Smooth muscle cell (in vitro differentiated cells): ENCODE measurements around the gene ZNF805. TPM values are rescaled to one million over a fixed set of nuclear protein-coding genes. Genes with fewer than 3 reads are reported as not detected.

ENCODE experiments used
- DNase-seq: peaks from one replicate; lab custom pipeline; 2025; ENCODE audit not compliant: unreplicated experiment; lab: John Stamatoyannopoulos, UW
- H2AFZ ChIP-seq: fragments of 200-600 bp; sonication (generic); 2 replicates; pipeline ENCODE4 v1.6.0; 2016; ENCODE audit warnings: antibody characterized with exemption, low read depth, mild to moderate bottlenecking
- H3F3A ChIP-seq: fragments of 200-600 bp; sonication (generic); 2 replicates; pipeline ENCODE4 v1.6.0; 2017; ENCODE audit warnings: antibody characterized with exemption, low read depth
- H3K27ac ChIP-seq: fragments of 200-600 bp; sonication (generic); 2 replicates; pipeline ENCODE4 v1.5.1; 2016; ENCODE audit warnings: low read depth, mild to moderate bottlenecking
- H3K27me3 ChIP-seq: fragments of 200-600 bp; sonication (generic); 2 replicates; pipeline ENCODE4 v1.6.1; 2016; ENCODE audit warnings: low read depth, mild to moderate bottlenecking
- H3K36me3 ChIP-seq: fragments of 200-600 bp; sonication (generic); 2 replicates; pipeline ENCODE4 v1.5.1; 2016; ENCODE audit warnings: low read depth
- H3K4me1 ChIP-seq: fragments of 200-600 bp; sonication (generic); 2 replicates; pipeline ENCODE4 v1.5.1; 2016; ENCODE audit warnings: low read depth
- H3K4me2 ChIP-seq: fragments of 200-600 bp; sonication (generic); 2 replicates; pipeline ENCODE4 v1.6.0; 2016; ENCODE audit warnings: mild to moderate bottlenecking
- H3K4me3 ChIP-seq: fragments of 200-600 bp; sonication (generic); 2 replicates; pipeline ENCODE4 v1.5.1; 2016; ENCODE audit warnings: mild to moderate bottlenecking
- H3K79me2 ChIP-seq: fragments of 200-600 bp; sonication (generic); 2 replicates; pipeline ENCODE4 v1.6.0; 2016; ENCODE audit warnings: low read depth, mild to moderate bottlenecking
- H3K9ac ChIP-seq: fragments of 200-600 bp; sonication (generic); 2 replicates; pipeline ENCODE4 v1.6.0; 2016; ENCODE audit warnings: low read depth
- H3K9me3 ChIP-seq: fragments of 200-600 bp; sonication (generic); replicated peaks from 2 replicates; pipeline ENCODE4 v1.5.1; 2016; ENCODE audit warnings: low read depth
- H4K20me1 ChIP-seq: fragments of 200-600 bp; sonication (generic); 2 replicates; pipeline ENCODE4 v1.6.0; 2016; ENCODE audit warnings: low read depth
- WGBS: methylation state at CpG from one replicate; pipeline ENCODE4 v1.1.7; 2016; ENCODE audit warnings: low lambda C conversion rate; 5-methylcytosine and 5-hydroxymethylcytosine counted together
- polyA plus RNA-seq: library from polyadenylated mRNA; unstranded; fragments of >200 nt; fragmentation: Nextera tagmentation; extraction: Ambion mirVana; gene quantifications from 2 replicates; pipeline ENCODE4 v1.2.1, GENCODE V29; 2016
- total RNA-seq: library from RNA; depleted of rRNA; stranded (reverse); fragments of >200 nt; gene quantifications from 2 replicates; pipeline ENCODE4 v1.2.3, GENCODE V29; 2014
- TF ChIP-seq, protein P1 (sequence below): fragments of 200-600 bp; sonication (generic); IDR thresholded peaks from 2 replicates; pipeline ENCODE4 v1.5.1; 2017; ENCODE audit warnings: borderline replicate concordance, mild to moderate bottlenecking, antibody characterized with exemption; ENCODE audit not compliant: insufficient read depth, poor library complexity, severe bottlenecking

ZNF805 gene
- total and polyA plus RNA-seq, 2 experiments from 2014 or later = 5.6 to 28.9 TPM

DNA sequence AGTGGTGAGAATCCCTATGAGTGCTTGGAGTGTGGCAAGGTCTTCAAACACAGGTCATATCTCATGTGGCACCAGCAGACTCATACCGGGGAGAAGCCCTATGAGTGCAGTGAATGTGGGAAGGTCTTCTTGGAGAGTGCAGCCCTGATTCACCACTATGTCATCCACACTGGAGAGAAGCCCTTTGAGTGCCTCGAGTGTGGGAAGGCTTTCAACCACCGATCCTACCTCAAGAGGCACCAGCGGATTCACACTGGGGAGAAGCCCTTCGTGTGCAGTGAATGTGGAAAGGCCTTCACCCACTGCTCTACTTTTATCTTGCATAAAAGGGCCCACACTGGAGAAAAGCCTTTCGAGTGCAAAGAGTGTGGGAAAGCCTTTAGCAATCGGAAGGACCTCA lies 28.3 kb upstream of the ZNF805 start:
- Histone ChIP-seq H3K27ac (no peak overlapping the region), H3K36me3 (peaks cover 36% of the 10 kb centered on the region), H3K9ac (no peak overlapping the region), H3K79me2 (peaks cover 43% of the 10 kb centered on the region), H3F3A (no peaks in the 10 kb centered on the region), H3K4me2 (no peak overlapping the region), H2AFZ (no peak overlapping the region), H4K20me1 (peaks cover 51% of the 10 kb centered on the region), H3K9me3 (no peaks in the 10 kb centered on the region), H3K4me1 (no peaks in the 10 kb centered on the region), H3K4me3 (no peak overlapping the region), H3K27me3 (no peaks in the 10 kb centered on the region)
- TF ChIP-seq, protein P1, sequence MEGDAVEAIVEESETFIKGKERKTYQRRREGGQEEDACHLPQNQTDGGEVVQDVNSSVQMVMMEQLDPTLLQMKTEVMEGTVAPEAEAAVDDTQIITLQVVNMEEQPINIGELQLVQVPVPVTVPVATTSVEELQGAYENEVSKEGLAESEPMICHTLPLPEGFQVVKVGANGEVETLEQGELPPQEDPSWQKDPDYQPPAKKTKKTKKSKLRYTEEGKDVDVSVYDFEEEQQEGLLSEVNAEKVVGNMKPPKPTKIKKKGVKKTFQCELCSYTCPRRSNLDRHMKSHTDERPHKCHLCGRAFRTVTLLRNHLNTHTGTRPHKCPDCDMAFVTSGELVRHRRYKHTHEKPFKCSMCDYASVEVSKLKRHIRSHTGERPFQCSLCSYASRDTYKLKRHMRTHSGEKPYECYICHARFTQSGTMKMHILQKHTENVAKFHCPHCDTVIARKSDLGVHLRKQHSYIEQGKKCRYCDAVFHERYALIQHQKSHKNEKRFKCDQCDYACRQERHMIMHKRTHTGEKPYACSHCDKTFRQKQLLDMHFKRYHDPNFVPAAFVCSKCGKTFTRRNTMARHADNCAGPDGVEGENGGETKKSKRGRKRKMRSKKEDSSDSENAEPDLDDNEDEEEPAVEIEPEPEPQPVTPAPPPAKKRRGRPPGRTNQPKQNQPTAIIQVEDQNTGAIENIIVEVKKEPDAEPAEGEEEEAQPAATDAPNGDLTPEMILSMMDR = no peak
- WGBS = 78% methylated on average over 7 of the region's 7 CpGs
- no peak for DNase-seq

GRCh38 chr19:57227502-57227901 lies 12.9 kb upstream of the ZNF805 start:
- no peak overlapping the region for H3K9ac ChIP-seq
- no peak overlapping the region for H3K27ac ChIP-seq
- no peaks in the 10 kb centered on the region for H3K4me1 ChIP-seq
- H3K4me2 ChIP-seq = no peak overlapping the region
- WGBS = 79% methylated on average over 5 of the region's 5 CpGs
- no peak for DNase-seq
- H3K36me3 ChIP-seq = no peaks in the 10 kb centered on the region
- no peaks in the 10 kb centered on the region for H4K20me1 ChIP-seq
- H3K27me3 ChIP-seq = no peaks in the 10 kb centered on the region
- H3K79me2 ChIP-seq = no peaks in the 10 kb centered on the region
- TF ChIP-seq, protein P1 = no peak
- no peaks in the 10 kb centered on the region for H3F3A ChIP-seq
- H2AFZ ChIP-seq = no peak overlapping the region
- no peaks in the 10 kb centered on the region for H3K9me3 ChIP-seq
- no peak overlapping the region for H3K4me3 ChIP-seq

DNA sequence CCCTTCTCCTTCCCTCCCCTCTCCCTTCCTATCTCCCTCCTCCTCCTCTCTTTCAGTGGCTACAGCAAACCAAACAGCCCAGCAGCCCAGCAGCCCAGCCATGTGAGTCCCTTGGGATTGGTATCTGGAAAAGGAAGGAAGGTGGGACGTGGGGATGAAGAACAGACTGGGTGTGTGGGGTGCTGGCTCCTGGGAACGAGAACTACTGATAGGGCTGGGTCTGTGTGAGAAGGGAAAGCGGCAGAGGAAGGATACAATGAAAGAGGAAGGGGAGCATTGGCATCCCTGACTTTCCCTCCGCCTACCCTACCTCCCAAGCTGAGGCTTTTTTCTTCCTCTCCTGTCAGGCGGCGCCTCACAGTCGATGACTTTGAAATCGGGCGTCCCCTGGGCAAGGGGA lies 8.7 kb upstream of the ZNF805 start:
- WGBS = 66% methylated on average over 9 of the region's 9 CpGs
- TF ChIP-seq, protein P1 = no peak
- H3K79me2 ChIP-seq = no peaks in the 10 kb centered on the region

DNA sequence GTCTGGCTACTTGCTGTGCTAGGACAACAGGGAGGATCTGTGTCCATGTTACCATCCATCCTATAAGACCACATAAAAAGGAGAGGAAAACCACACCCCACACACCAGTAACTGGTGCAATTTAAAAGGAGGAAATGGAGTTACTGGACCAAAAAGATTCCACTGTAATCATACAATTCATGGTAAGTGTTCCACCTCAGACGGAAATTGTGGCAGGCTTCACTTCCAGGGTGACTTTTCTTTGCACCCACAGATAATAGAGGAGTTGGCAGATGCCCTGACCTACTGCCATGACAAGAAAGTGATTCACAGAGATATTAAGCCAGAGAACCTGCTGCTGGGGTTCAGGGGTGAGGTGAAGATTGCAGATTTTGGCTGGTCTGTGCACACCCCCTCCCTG lies 7.2 kb upstream of the ZNF805 start:
- whole genome bisulfite sequencing = 80% methylated on average over 1 of the region's 1 CpG
- TF ChIP-seq, protein P1 = no peak
- no peak overlapping the region for H3K4me2 ChIP-seq
- no peak overlapping the region for H2AFZ ChIP-seq
- no peak for DNase-seq
- no peaks in the 10 kb centered on the region for H4K20me1 ChIP-seq
- H3F3A ChIP-seq = no peaks in the 10 kb centered on the region
- H3K9ac ChIP-seq = no peak overlapping the region
- H3K79me2 ChIP-seq = no peaks in the 10 kb centered on the region
- H3K27me3 ChIP-seq = no peaks in the 10 kb centered on the region
- no peaks in the 10 kb centered on the region for H3K36me3 ChIP-seq
- no peak overlapping the region for H3K4me3 ChIP-seq
- no peaks in the 10 kb centered on the region for H3K9me3 ChIP-seq
- no peak overlapping the region for H3K27ac ChIP-seq
- no peaks in the 10 kb centered on the region for H3K4me1 ChIP-seq

More for the DNA sequence above, 8.7 kb upstream of the ZNF805 start:
- H4K20me1 ChIP-seq = no peaks in the 10 kb centered on the region
- H3F3A ChIP-seq = no peaks in the 10 kb centered on the region
- H3K4me1 ChIP-seq = no peaks in the 10 kb centered on the region
- no peak for DNase-seq
- H3K4me3 ChIP-seq = no peak overlapping the region
- no peak overlapping the region for H3K27ac ChIP-seq
- no peak overlapping the region for H3K9ac ChIP-seq
- no peak overlapping the region for H2AFZ ChIP-seq
- no peak overlapping the region for H3K4me2 ChIP-seq
- no peaks in the 10 kb centered on the region for H3K36me3 ChIP-seq
- no peaks in the 10 kb centered on the region for H3K27me3 ChIP-seq
- H3K9me3 ChIP-seq = no peaks in the 10 kb centered on the region
